A549 (cell line): Measurements from ENCODE around the gene KDELR1.

Experiments
- CBX2 ChIP-seq: fragments of 200-600 bp; sonication (generic); IDR thresholded peaks from 2 replicates; pipeline ENCODE4 v1.6.1; 2016; ENCODE audit warnings: low read depth, mild to moderate bottlenecking, borderline replicate concordance
- CBX8 ChIP-seq: fragments of 200-600 bp; sonication (generic); IDR thresholded peaks from 2 replicates; pipeline ENCODE4 v1.6.1; 2016
- FOSL2 ChIP-seq, 2 experiments: fragments of 450-650 bp in 1 of 2; fragments of >200 bp in 1 of 2; sonication (Bioruptor Twin) in 1 of 2; formaldehyde crosslinking; IDR thresholded peaks; 2 replicates each; pipeline versions ENCODE4 v1.5.0 to v1.6.1; 2016 to 2020; ENCODE audit warnings: mild to moderate bottlenecking in 1 of 2, moderate library complexity in 1 of 2
- JUN ChIP-seq, 2 experiments: fragments of >200 bp; sonication (Bioruptor Twin); formaldehyde crosslinking; IDR thresholded peaks; 2 replicates in 1 of 2; 3 replicates in 1 of 2; pipeline ENCODE4 v1.6.1; 2016 to 2017
- TF ChIP-seq, protein P1 (sequence below): fragments of >200 bp; sonication (Bioruptor Twin); formaldehyde crosslinking; IDR thresholded peaks from 3 replicates; pipeline ENCODE4 v1.5.1; 2016
- TF ChIP-seq, protein P2 (sequence below): fragments of >200 bp; sonication (Bioruptor Twin); formaldehyde crosslinking; IDR thresholded peaks from 3 replicates; pipeline ENCODE4 v1.6.1; 2016

DNA sequence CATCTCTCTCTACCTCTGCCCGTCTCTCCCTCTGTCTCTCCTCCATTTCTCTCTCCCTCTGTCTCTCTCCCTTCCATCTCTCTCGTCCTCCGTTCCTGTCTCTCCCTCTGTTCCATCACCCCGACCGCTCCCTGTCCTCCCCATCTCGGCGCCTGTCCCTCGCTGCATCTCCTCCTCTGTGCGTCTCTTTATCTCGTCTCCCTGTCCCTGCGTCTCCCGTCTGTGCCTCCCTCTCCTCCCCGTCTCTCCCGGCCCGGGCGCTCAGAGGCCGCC, 6.7 kb upstream of the KDELR1 start:
- TF ChIP-seq CBX2: no peak
- TF ChIP-seq FOSL2 (IDR thresholded peaks at IDR 0.05): no peak
- TF ChIP-seq FOSL2 (CRISPR knock-in tag; IDR thresholded peaks at IDR 0.05): no peak
- TF ChIP-seq, protein P1, sequence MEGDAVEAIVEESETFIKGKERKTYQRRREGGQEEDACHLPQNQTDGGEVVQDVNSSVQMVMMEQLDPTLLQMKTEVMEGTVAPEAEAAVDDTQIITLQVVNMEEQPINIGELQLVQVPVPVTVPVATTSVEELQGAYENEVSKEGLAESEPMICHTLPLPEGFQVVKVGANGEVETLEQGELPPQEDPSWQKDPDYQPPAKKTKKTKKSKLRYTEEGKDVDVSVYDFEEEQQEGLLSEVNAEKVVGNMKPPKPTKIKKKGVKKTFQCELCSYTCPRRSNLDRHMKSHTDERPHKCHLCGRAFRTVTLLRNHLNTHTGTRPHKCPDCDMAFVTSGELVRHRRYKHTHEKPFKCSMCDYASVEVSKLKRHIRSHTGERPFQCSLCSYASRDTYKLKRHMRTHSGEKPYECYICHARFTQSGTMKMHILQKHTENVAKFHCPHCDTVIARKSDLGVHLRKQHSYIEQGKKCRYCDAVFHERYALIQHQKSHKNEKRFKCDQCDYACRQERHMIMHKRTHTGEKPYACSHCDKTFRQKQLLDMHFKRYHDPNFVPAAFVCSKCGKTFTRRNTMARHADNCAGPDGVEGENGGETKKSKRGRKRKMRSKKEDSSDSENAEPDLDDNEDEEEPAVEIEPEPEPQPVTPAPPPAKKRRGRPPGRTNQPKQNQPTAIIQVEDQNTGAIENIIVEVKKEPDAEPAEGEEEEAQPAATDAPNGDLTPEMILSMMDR: no peak
- TF ChIP-seq JUN (IDR thresholded peaks at IDR 0.05): no peak
- TF ChIP-seq CBX8: no peak
- TF ChIP-seq, protein P2, sequence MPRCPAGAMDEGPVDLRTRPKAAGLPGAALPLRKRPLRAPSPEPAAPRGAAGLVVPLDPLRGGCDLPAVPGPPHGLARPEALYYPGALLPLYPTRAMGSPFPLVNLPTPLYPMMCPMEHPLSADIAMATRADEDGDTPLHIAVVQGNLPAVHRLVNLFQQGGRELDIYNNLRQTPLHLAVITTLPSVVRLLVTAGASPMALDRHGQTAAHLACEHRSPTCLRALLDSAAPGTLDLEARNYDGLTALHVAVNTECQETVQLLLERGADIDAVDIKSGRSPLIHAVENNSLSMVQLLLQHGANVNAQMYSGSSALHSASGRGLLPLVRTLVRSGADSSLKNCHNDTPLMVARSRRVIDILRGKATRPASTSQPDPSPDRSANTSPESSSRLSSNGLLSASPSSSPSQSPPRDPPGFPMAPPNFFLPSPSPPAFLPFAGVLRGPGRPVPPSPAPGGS: no peak
